IMR-90 (cell line): ENCODE measurements around the gene GPBAR1. TPM values are rescaled to one million over a fixed set of nuclear protein-coding genes. Genes with fewer than 3 reads are reported as not detected.

Experiments used
- ATAC-seq: fragments of 200-7000 bp; cut with Tn5 transposase; 2 replicates; pipeline ENCODE4 v1.9.1; 2020; ENCODE audit warnings: low read depth, mild to moderate bottlenecking, moderate library complexity
- BruUV-seq: library from RNA; stranded (reverse); fragments of 400-500 nt; replicated peaks from 2 replicates; lab custom pipeline; 2021; lab: Mats Ljungman, UMichigan
- CTCF ChIA-PET: fragments of 300-600 bp; formaldehyde crosslinking; extraction: SDS; loops from one replicate; lab custom pipeline; 2021; ENCODE audit warnings: antibody characterized with exemption; lab: Yijun Ruan, JAX
- POLR2A ChIA-PET: fragments of 300-600 bp; sonication (Branson Sonifier 250); formaldehyde crosslinking; loops from one replicate; lab custom pipeline; 2022; ENCODE audit warnings: antibody characterized with exemption; ENCODE audit not compliant: unreplicated experiment; lab: Charles Lee
- DNase-seq: peaks from one replicate; pipeline ENCODE4 v3.0.0; 2013
- H2AFZ ChIP-seq: replicated peaks from 2 replicates; pipeline ENCODE3; 2013; ENCODE audit warnings: low read length, mild to moderate bottlenecking; ENCODE audit not compliant: poor library complexity
- H2AK5ac ChIP-seq: 2 replicates; pipeline ENCODE4 v1.6.1; 2013; ENCODE audit warnings: low read depth, low read length, inconsistent platforms
- H2AK9ac ChIP-seq: replicated peaks from 2 replicates; pipeline ENCODE3; 2013; ENCODE audit warnings: mild to moderate bottlenecking, low read depth, low read length, moderate library complexity; ENCODE audit not compliant: poor library complexity
- H2BK120ac ChIP-seq: 2 replicates; pipeline ENCODE4 v1.6.1; 2013; ENCODE audit warnings: low read depth, low read length, inconsistent platforms
- H2BK15ac ChIP-seq: 3 replicates; pipeline ENCODE4 v1.6.1; 2013; ENCODE audit warnings: low read depth, low read length, inconsistent platforms
- H2BK20ac ChIP-seq: 2 replicates; pipeline ENCODE4 v1.6.1; 2013; ENCODE audit warnings: low read depth, mild to moderate bottlenecking, inconsistent platforms, low read length, moderate library complexity
- H2BK5ac ChIP-seq: 2 replicates; pipeline ENCODE4 v1.6.1; 2013; ENCODE audit warnings: mild to moderate bottlenecking, low read depth, low read length, inconsistent platforms; ENCODE audit not compliant: poor library complexity, severe bottlenecking
- H3K14ac ChIP-seq: replicated peaks from 2 replicates; pipeline ENCODE4 v1.6.1; 2013; ENCODE audit warnings: low read depth, low read length, inconsistent platforms
- H3K18ac ChIP-seq: 2 replicates; pipeline ENCODE4 v1.6.1; 2013; ENCODE audit warnings: low read depth, low read length, control low read depth
- H3K23ac ChIP-seq: 2 replicates; pipeline ENCODE4 v1.6.1; 2013; ENCODE audit warnings: low read depth, low read length, inconsistent platforms
- H3K27ac ChIP-seq: 2 replicates; pipeline ENCODE4 v1.5.1; 2013; ENCODE audit warnings: mild to moderate bottlenecking, control low read depth, low read length; ENCODE audit not compliant: insufficient read depth
- H3K27me3 ChIP-seq: 2 replicates; pipeline ENCODE4 v1.6.1; 2013; ENCODE audit warnings: low read length; ENCODE audit not compliant: control insufficient read depth, insufficient read depth
- H3K36me3 ChIP-seq: 2 replicates; pipeline ENCODE4 v1.6.1; 2013; ENCODE audit warnings: low read length, mixed read lengths; ENCODE audit not compliant: control insufficient read depth, insufficient read depth
- H3K4ac ChIP-seq: 2 replicates; pipeline ENCODE4 v1.6.1; 2013; ENCODE audit warnings: low read depth, low read length, inconsistent platforms
- H3K4me1 ChIP-seq: 2 replicates; pipeline ENCODE4 v1.6.1; 2013; ENCODE audit warnings: low read length, mixed read lengths; ENCODE audit not compliant: control insufficient read depth, insufficient read depth
- H3K4me2 ChIP-seq: 2 replicates; pipeline ENCODE4 v1.6.1; 2013; ENCODE audit warnings: low read depth, mild to moderate bottlenecking, control low read depth, low read length, moderate library complexity
- H3K4me3 ChIP-seq: 2 replicates; pipeline ENCODE4 v1.5.1; 2013; ENCODE audit warnings: low read depth, mild to moderate bottlenecking, control low read depth, low read length, moderate library complexity; ENCODE audit not compliant: insufficient read depth
- H3K56ac ChIP-seq: 2 replicates; pipeline ENCODE4 v1.6.1; 2013; ENCODE audit warnings: low read length, inconsistent platforms; ENCODE audit not compliant: insufficient read depth; ENCODE audit errors: extremely low read depth
- H3K79me1 ChIP-seq, 2 experiments: 2 replicates each; pipeline ENCODE4 v1.6.1; 2013; ENCODE audit warnings: low read length in 2 of 2, inconsistent platforms in 1 of 2, low read depth in 1 of 2
- H3K9ac ChIP-seq: 2 replicates; pipeline ENCODE4 v1.6.1; 2013; ENCODE audit warnings: low read depth, low read length, control low read depth
- H3K9me1 ChIP-seq: 2 replicates; pipeline ENCODE4 v1.6.1; 2013; ENCODE audit warnings: low read length, inconsistent platforms; ENCODE audit not compliant: insufficient read depth
- H3K9me3 ChIP-seq: 2 replicates; pipeline ENCODE4 v1.6.1; 2013; ENCODE audit warnings: low read length; ENCODE audit not compliant: control insufficient read depth, insufficient read depth
- H4K20me1 ChIP-seq: 2 replicates; pipeline ENCODE4 v1.6.1; 2013; ENCODE audit warnings: low read length, inconsistent platforms; ENCODE audit not compliant: insufficient read depth
- H4K5ac ChIP-seq: 2 replicates; pipeline ENCODE4 v1.6.1; 2013; ENCODE audit warnings: mild to moderate bottlenecking, low read depth, low read length, control low read depth
- H4K8ac ChIP-seq, 2 experiments: 2 replicates each; pipeline ENCODE4 v1.6.1; 2013; ENCODE audit warnings: low read depth in 2 of 2, low read length in 2 of 2, control low read depth in 1 of 2, inconsistent platforms in 1 of 2
- H4K91ac ChIP-seq: 2 replicates; pipeline ENCODE4 v1.6.1; 2013; ENCODE audit warnings: low read depth, low read length, inconsistent platforms; ENCODE audit not compliant: insufficient read depth
- BHLHE40 ChIP-seq: fragments of 150-350 bp; IDR thresholded peaks from 2 replicates; pipeline ENCODE4 v1.6.1; 2016; ENCODE audit warnings: mild to moderate bottlenecking, low read depth, low read length
- CEBPB ChIP-seq: IDR thresholded peaks from 2 replicates; pipeline ENCODE4 v1.6.1; 2012; ENCODE audit warnings: low read depth, low read length, improper control_type of control experiment
- CHD1 ChIP-seq: IDR thresholded peaks from 2 replicates; pipeline ENCODE4 v1.6.1; 2012; ENCODE audit warnings: low read depth, low read length, improper control_type of control experiment
- FOS ChIP-seq: fragments of 150-350 bp; IDR thresholded peaks from 2 replicates; pipeline ENCODE4 v1.6.1; 2016; ENCODE audit warnings: low read depth, low read length
- MAFK ChIP-seq: IDR thresholded peaks from 2 replicates; pipeline ENCODE4 v1.6.1; 2012; ENCODE audit warnings: low read depth, low read length, improper control_type of control experiment
- MAZ ChIP-seq: IDR thresholded peaks from 2 replicates; pipeline ENCODE4 v1.6.1; 2012; ENCODE audit warnings: low read depth, mild to moderate bottlenecking, low read length, improper control_type of control experiment, moderate library complexity, borderline replicate concordance
- MXI1 ChIP-seq: IDR thresholded peaks from 2 replicates; pipeline ENCODE4 v1.6.1; 2012; ENCODE audit warnings: low read depth, mild to moderate bottlenecking, low read length, moderate library complexity, borderline replicate concordance
- NFE2L2 ChIP-seq: fragments of 150-350 bp; IDR thresholded peaks from 2 replicates; pipeline ENCODE4 v1.6.1; 2016; ENCODE audit warnings: low read depth, mild to moderate bottlenecking, low read length
- POLR2A ChIP-seq: IDR thresholded peaks from 2 replicates; pipeline ENCODE4 v1.6.1; 2012; ENCODE audit warnings: mild to moderate bottlenecking, low read depth, low read length
- RAD21 ChIP-seq: IDR thresholded peaks from 2 replicates; pipeline ENCODE4 v1.6.1; 2012; ENCODE audit warnings: low read length, improper control_type of control experiment
- RCOR1 ChIP-seq: IDR thresholded peaks from 2 replicates; pipeline ENCODE4 v1.6.1; 2012; ENCODE audit warnings: mild to moderate bottlenecking, low read length, improper control_type of control experiment; ENCODE audit not compliant: insufficient replicate concordance
- RFX5 ChIP-seq: IDR thresholded peaks from 2 replicates; pipeline ENCODE4 v1.8.0; 2012; ENCODE audit warnings: low read depth, mild to moderate bottlenecking, low read length, moderate library complexity
- SMC3 ChIP-seq: fragments of 150-350 bp; IDR thresholded peaks from 2 replicates; pipeline ENCODE4 v1.6.1; 2016; ENCODE audit warnings: low read depth, mild to moderate bottlenecking, antibody characterized with exemption, low read length, moderate library complexity
- WGBS, 2 experiments: methylation state at CpG; one replicate each; pipeline versions ENCODE4 v1.1.5 to v1.1.7; 2013; ENCODE audit warnings: missing lambda C conversion rate in 2 of 2; ENCODE audit not compliant: insufficient read length in 1 of 2; ENCODE audit errors: extremely low coverage in 2 of 2; 5-methylcytosine and 5-hydroxymethylcytosine counted together
- dilution Hi-C: fragments of 300-500 bp; cut with HindIII; formaldehyde crosslinking; loops from one replicate; pipeline ENCODE4 v1.14.3; 2018; ENCODE audit warnings: low sequenced_read_pairs; ENCODE audit not compliant: unreplicated experiment
- in situ Hi-C: fragments of 300-500 bp; cut with MboI; formaldehyde crosslinking; loops from 3 replicates; pipeline ENCODE4 v1.14.3; 2019; ENCODE audit warnings: low sequenced_read_pairs, inconsistent platforms, mixed read lengths
- intact Hi-C: fragments of 100-400 bp; cut with micrococcal nuclease; formaldehyde crosslinking; loops from 2 replicates; pipeline ENCODE4 v1.10.0; 2022
- polyA plus RNA-seq, 3 experiments: library from polyadenylated mRNA; depleted of rRNA; stranded (reverse); fragments of >200 nt; gene quantifications; 2 replicates each; pipeline ENCODE4 v1.2.3, GENCODE V29; 2012; ENCODE audit warnings: low replicate concordance in 1 of 3
- total RNA-seq: library from RNA; depleted of rRNA; stranded (reverse); fragments of >200 nt; gene quantifications from 2 replicates; pipeline ENCODE4 v1.2.3, GENCODE V29; 2012
- TF ChIP-seq, protein P1 (sequence below): fragments of 150-350 bp; IDR thresholded peaks from 2 replicates; pipeline ENCODE4 v1.6.1; 2016; ENCODE audit warnings: low read depth, mild to moderate bottlenecking, low read length, moderate library complexity, borderline replicate concordance
- TF ChIP-seq, protein P2 (sequence below): fragments of 150-350 bp; IDR thresholded peaks from 2 replicates; pipeline ENCODE4 v1.6.1; 2017; ENCODE audit warnings: mild to moderate bottlenecking, antibody characterized with exemption, low read length, low read depth
- TF ChIP-seq, protein P3 (sequence below): conservative IDR thresholded peaks from 2 replicates; pipeline ENCODE4 v1.5.1; 2012; ENCODE audit warnings: mild to moderate bottlenecking, low read depth, low read length, improper control_type of control experiment

The GPBAR1 gene
- total and polyA plus RNA-seq, 2 of the 4 experiments (the other 2 are of a cell fraction), result under 0.01 to 0.21 TPM

DNA sequence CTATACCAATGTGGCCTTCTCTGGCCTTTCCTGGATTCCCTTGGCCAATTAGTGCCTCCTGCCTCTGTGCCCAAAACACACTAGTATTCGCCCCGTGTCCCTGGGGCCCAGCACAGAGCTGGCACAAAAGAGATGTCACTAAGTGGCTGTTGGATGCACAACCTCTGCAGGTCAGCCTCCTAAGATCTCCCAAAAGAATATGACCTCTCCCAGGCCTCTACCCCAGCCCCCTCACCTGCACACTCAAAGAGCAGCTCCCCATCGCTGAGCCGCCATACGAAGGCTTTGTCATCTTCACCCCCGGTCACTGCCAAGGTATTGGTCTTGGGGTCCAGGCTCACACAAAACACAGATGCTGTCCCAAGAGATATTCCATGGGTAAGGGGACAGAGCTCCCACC, 6.4 kb downstream of the GPBAR1 start:
- no peak for DNase-seq
- Histone ChIP-seq H2BK20ac (no peak overlapping the region), H3K9me1 (0 out of 2 replicates have a peak, but pooled peaks cover 3% of the 10 kb centered on the region), H3K56ac (no peak overlapping the region), H2AK5ac (no peak overlapping the region), H3K14ac (no peak overlapping the region), H2BK5ac (no peak overlapping the region), H4K5ac (no peak overlapping the region), H3K9me3 (no peaks in the 10 kb centered on the region), H3K27me3 (no peaks in the 10 kb centered on the region), H3K79me1 (peaks cover 23 to 34% of the 10 kb centered on the region in 2 experiments), H3K9ac (no peak overlapping the region), H4K91ac (no peak overlapping the region), H2AFZ (no peak overlapping the region), H4K8ac (no peak overlapping the region), H3K4me3 (no peak overlapping the region), H4K20me1 (peaks cover 9% of the 10 kb centered on the region; the same call in 1 of the 2 replicates), H3K18ac (no peak overlapping the region), H3K4me2 (no peak overlapping the region), H3K23ac (no peak overlapping the region), H3K36me3 (peaks cover 41% of the 10 kb centered on the region), H3K27ac (no peak overlapping the region), H3K4me1 (peaks cover 6% of the 10 kb centered on the region), H2AK9ac (no peak overlapping the region), H2BK15ac (no peak overlapping the region), H3K4ac (no peak overlapping the region), H2BK120ac (no peak overlapping the region)
- dilution Hi-C loops, result no loop called here
- no peak for ATAC-seq
- ChIA-PET CTCF (no interaction called here), POLR2A (no interaction called here)
- 100% methylated on average over 2 of the region's 6 CpGs; no CpG with 5 or more reads in 1 of the 2 experiments for WGBS, 2 experiments
- in situ Hi-C loops, result no loop called here
- intact Hi-C loops, result no loop called here
- BruUV-seq, result no TSS peak
- TF ChIP-seq, protein P1, sequence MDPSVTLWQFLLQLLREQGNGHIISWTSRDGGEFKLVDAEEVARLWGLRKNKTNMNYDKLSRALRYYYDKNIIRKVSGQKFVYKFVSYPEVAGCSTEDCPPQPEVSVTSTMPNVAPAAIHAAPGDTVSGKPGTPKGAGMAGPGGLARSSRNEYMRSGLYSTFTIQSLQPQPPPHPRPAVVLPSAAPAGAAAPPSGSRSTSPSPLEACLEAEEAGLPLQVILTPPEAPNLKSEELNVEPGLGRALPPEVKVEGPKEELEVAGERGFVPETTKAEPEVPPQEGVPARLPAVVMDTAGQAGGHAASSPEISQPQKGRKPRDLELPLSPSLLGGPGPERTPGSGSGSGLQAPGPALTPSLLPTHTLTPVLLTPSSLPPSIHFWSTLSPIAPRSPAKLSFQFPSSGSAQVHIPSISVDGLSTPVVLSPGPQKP, result no peak
- no peak for TF ChIP-seq MAZ
- TF ChIP-seq CEBPB, result no peak
- no peak for TF ChIP-seq SMC3
- TF ChIP-seq RCOR1, result no peak
- no peak for TF ChIP-seq NFE2L2
- TF ChIP-seq FOS, result no peak
- no peak for TF ChIP-seq RFX5
- TF ChIP-seq, protein P2, sequence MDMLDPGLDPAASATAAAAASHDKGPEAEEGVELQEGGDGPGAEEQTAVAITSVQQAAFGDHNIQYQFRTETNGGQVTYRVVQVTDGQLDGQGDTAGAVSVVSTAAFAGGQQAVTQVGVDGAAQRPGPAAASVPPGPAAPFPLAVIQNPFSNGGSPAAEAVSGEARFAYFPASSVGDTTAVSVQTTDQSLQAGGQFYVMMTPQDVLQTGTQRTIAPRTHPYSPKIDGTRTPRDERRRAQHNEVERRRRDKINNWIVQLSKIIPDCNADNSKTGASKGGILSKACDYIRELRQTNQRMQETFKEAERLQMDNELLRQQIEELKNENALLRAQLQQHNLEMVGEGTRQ, result no peak
- TF ChIP-seq MXI1, result no peak
- TF ChIP-seq RAD21, result no peak
- TF ChIP-seq POLR2A, result no peak
- no peak for TF ChIP-seq BHLHE40
- TF ChIP-seq, protein P3, sequence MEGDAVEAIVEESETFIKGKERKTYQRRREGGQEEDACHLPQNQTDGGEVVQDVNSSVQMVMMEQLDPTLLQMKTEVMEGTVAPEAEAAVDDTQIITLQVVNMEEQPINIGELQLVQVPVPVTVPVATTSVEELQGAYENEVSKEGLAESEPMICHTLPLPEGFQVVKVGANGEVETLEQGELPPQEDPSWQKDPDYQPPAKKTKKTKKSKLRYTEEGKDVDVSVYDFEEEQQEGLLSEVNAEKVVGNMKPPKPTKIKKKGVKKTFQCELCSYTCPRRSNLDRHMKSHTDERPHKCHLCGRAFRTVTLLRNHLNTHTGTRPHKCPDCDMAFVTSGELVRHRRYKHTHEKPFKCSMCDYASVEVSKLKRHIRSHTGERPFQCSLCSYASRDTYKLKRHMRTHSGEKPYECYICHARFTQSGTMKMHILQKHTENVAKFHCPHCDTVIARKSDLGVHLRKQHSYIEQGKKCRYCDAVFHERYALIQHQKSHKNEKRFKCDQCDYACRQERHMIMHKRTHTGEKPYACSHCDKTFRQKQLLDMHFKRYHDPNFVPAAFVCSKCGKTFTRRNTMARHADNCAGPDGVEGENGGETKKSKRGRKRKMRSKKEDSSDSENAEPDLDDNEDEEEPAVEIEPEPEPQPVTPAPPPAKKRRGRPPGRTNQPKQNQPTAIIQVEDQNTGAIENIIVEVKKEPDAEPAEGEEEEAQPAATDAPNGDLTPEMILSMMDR, result no peak
- TF ChIP-seq MAFK, result no peak
- TF ChIP-seq CHD1, result no peak
